ENCODE measurements around the gene MLLT3. TPM values are rescaled to one million over a fixed set of nuclear protein-coding genes. Genes with fewer than 3 reads are reported as not detected.

Gene MLLT3
- total RNA-seq, 1 experiment from 2014 or later = 24.2 TPM

- peaks cover 20% of the 10 kb centered on the region for H3K4me1 ChIP-seq (ENCODE audit: insufficient read depth, low read length, poor library complexity, severe bottlenecking)
- H3K4me3 ChIP-seq (ENCODE audit: low read depth, low read length, poor library complexity, severe bottlenecking) = no peak overlapping the region
- no TSS peak for BruUV-seq (replicated peaks)
- H3K27ac ChIP-seq (ENCODE audit: low read depth, low read length, poor library complexity, severe bottlenecking) = no peak overlapping the region
- ChIA-PET POLR2A (ENCODE audit: low non-redundant PET) (no interaction called here), CTCF (no interaction called here)
- no peaks in the 10 kb centered on the region for H3K36me3 ChIP-seq (ENCODE audit: insufficient read depth, low read length, poor library complexity, severe bottlenecking)
- no peaks in the 10 kb centered on the region for H3K9me3 ChIP-seq (ENCODE audit: low read depth, low read length, poor library complexity, severe bottlenecking)
- H3K27me3 ChIP-seq (replicated peaks; ENCODE audit: insufficient read depth, low read depth, low read length, poor library complexity) = no peaks in the 10 kb centered on the region
- intact Hi-C loops (cut with micrococcal nuclease; ENCODE audit: unreplicated experiment) = no loop called here
- DNase-seq (ENCODE audit: low spot score) = no peak
- TF ChIP-seq, protein P1, sequence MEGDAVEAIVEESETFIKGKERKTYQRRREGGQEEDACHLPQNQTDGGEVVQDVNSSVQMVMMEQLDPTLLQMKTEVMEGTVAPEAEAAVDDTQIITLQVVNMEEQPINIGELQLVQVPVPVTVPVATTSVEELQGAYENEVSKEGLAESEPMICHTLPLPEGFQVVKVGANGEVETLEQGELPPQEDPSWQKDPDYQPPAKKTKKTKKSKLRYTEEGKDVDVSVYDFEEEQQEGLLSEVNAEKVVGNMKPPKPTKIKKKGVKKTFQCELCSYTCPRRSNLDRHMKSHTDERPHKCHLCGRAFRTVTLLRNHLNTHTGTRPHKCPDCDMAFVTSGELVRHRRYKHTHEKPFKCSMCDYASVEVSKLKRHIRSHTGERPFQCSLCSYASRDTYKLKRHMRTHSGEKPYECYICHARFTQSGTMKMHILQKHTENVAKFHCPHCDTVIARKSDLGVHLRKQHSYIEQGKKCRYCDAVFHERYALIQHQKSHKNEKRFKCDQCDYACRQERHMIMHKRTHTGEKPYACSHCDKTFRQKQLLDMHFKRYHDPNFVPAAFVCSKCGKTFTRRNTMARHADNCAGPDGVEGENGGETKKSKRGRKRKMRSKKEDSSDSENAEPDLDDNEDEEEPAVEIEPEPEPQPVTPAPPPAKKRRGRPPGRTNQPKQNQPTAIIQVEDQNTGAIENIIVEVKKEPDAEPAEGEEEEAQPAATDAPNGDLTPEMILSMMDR (conservative IDR thresholded peaks at IDR 0.05; ENCODE audit: low read depth, low read length) = no peak
- no peak for TF ChIP-seq EZH2 (IDR thresholded peaks at IDR 0.05; ENCODE audit: borderline replicate concordance, low read depth, low read length, poor library complexity, severe bottlenecking)
These were observed 42.2 kb upstream of the MLLT3 start for GRCh38 chr9:20664501-20664900.

DNA sequence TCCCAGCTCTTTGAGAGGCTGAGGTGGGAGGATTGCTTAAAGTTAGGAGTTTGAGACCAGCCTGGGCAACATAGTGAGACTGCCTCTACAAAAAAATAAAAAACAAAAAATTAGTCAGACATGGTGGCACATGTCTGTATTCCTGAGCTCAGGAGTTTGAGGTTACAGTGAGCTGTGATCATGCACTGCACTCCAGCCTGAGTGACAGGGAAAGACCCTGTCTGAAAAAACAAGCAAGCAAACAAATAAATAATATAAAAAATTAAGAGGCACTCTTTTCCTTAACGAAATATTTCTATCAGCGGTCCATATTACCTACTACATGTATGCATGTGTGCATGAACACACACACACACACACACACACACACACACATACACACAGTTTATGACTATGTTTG is 40.8 kb upstream of the MLLT3 start:
- CTCF ChIA-PET = interaction anchor here (0.6 kb wide), 1 partner anchor 28 kb away, joined by 3 read pairs; no protein-coding TSS in a partner anchor
- TF ChIP-seq, protein P1 (conservative IDR thresholded peaks at IDR 0.05; ENCODE audit: low read depth, low read length) = no peak
- TF ChIP-seq EZH2 (IDR thresholded peaks at IDR 0.05; ENCODE audit: borderline replicate concordance, low read depth, low read length, poor library complexity, severe bottlenecking) = no peak
- POLR2A ChIA-PET (ENCODE audit: low non-redundant PET) = no interaction called here

DNA sequence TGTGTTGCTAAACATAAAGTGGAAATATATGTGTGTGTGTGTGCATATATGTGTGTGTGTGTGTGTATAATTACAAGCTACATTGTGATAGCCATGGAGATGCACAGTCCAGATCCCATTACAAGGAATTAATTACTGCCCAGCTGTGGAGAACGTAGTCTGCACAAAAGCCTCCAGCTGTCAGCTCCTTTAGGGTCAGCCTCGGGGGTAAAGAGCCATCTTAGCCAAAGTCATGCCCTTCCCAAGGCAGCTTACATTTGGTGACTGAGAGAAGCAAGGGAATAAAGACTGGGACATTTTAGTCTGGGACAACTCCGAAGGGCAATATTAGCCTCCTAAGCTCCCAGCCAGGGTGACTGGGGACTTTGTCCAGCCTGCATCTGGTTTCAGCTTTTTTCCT is 39.9 kb upstream of the MLLT3 start:
- intact Hi-C loops (cut with micrococcal nuclease; ENCODE audit: unreplicated experiment) = no loop called here
- TF ChIP-seq EZH2 (IDR thresholded peaks at IDR 0.05; ENCODE audit: borderline replicate concordance, low read depth, low read length, poor library complexity, severe bottlenecking) = no peak
- TF ChIP-seq, protein P1 (conservative IDR thresholded peaks at IDR 0.05; ENCODE audit: low read depth, low read length) = no peak
- Histone ChIP-seq H3K27me3 (replicated peaks; ENCODE audit: insufficient read depth, low read depth, low read length, poor library complexity) (no peaks in the 10 kb centered on the region), H3K36me3 (ENCODE audit: insufficient read depth, low read length, poor library complexity, severe bottlenecking) (no peaks in the 10 kb centered on the region), H3K4me3 (ENCODE audit: low read depth, low read length, poor library complexity, severe bottlenecking) (no peak overlapping the region), H3K27ac (ENCODE audit: low read depth, low read length, poor library complexity, severe bottlenecking) (no peak overlapping the region), H3K4me1 (ENCODE audit: insufficient read depth, low read length, poor library complexity, severe bottlenecking) (peaks cover 20% of the 10 kb centered on the region), H3K9me3 (ENCODE audit: low read depth, low read length, poor library complexity, severe bottlenecking) (no peaks in the 10 kb centered on the region)
- ChIA-PET CTCF (no interaction called here), POLR2A (ENCODE audit: low non-redundant PET) (no interaction called here)
- DNase-seq (ENCODE audit: low spot score) = no peak
- no TSS peak for BruUV-seq (replicated peaks)

More for the DNA sequence above, 40.8 kb upstream of the MLLT3 start:
- DNase-seq (ENCODE audit: low spot score) = no peak
- intact Hi-C loops (cut with micrococcal nuclease; ENCODE audit: unreplicated experiment) = no loop called here
- no peaks in the 10 kb centered on the region for H3K27me3 ChIP-seq (replicated peaks; ENCODE audit: insufficient read depth, low read depth, low read length, poor library complexity)
- H3K4me1 ChIP-seq (ENCODE audit: insufficient read depth, low read length, poor library complexity, severe bottlenecking) = peaks cover 20% of the 10 kb centered on the region
- no peaks in the 10 kb centered on the region for H3K9me3 ChIP-seq (ENCODE audit: low read depth, low read length, poor library complexity, severe bottlenecking)
- no peak overlapping the region for H3K4me3 ChIP-seq (ENCODE audit: low read depth, low read length, poor library complexity, severe bottlenecking)
- no peaks in the 10 kb centered on the region for H3K36me3 ChIP-seq (ENCODE audit: insufficient read depth, low read length, poor library complexity, severe bottlenecking)
- no peak overlapping the region for H3K27ac ChIP-seq (ENCODE audit: low read depth, low read length, poor library complexity, severe bottlenecking)
- BruUV-seq (replicated peaks) = no TSS peak
